ES-I3 (cell line): ENCODE data around the gene LEFTY1.

Experiments
- H3K36me3 ChIP-seq: 2 replicates; pipeline ENCODE4 v1.6.1; 2013; ENCODE audit warnings: mild to moderate bottlenecking, low read length, control low read depth, moderate library complexity; ENCODE audit not compliant: insufficient read depth
- H3K4me1 ChIP-seq: 2 replicates; pipeline ENCODE4 v1.6.1; 2013; ENCODE audit warnings: mild to moderate bottlenecking, control low read depth, low read length; ENCODE audit not compliant: insufficient read depth
- H3K9ac ChIP-seq: 2 replicates; pipeline ENCODE4 v1.6.1; 2013; ENCODE audit warnings: low read depth, mild to moderate bottlenecking, low read length, moderate library complexity
- H3K9me3 ChIP-seq: 2 replicates; pipeline ENCODE4 v1.6.1; 2013; ENCODE audit warnings: mild to moderate bottlenecking, low read length, moderate library complexity; ENCODE audit not compliant: control insufficient read depth, insufficient read depth

LEFTY1 gene

DNA sequence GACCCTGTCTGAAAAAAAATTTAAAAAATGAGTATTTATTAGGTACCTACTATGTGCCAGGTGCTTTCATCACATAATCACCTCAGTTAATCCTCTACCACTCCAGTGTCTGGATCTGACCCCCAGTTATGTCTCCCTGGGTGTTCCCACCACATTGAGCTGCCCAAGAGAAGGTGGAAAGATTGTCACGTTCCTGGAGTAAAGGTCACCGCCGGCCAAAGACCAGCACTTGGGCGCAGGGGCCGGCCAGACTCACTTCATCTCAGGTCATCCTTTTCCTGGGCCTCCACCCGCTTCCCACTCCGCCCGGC, 34.4 kb upstream of the LEFTY1 start:
- H3K36me3 ChIP-seq, result peaks cover 19% of the 10 kb centered on the region
- H3K4me1 ChIP-seq, result peaks cover 6% of the 10 kb centered on the region; the same call in 1 of the 2 replicates
- H3K9me3 ChIP-seq, result no peaks in the 10 kb centered on the region
- peak overlapping the region; percentile 100 for H3K9ac ChIP-seq

DNA sequence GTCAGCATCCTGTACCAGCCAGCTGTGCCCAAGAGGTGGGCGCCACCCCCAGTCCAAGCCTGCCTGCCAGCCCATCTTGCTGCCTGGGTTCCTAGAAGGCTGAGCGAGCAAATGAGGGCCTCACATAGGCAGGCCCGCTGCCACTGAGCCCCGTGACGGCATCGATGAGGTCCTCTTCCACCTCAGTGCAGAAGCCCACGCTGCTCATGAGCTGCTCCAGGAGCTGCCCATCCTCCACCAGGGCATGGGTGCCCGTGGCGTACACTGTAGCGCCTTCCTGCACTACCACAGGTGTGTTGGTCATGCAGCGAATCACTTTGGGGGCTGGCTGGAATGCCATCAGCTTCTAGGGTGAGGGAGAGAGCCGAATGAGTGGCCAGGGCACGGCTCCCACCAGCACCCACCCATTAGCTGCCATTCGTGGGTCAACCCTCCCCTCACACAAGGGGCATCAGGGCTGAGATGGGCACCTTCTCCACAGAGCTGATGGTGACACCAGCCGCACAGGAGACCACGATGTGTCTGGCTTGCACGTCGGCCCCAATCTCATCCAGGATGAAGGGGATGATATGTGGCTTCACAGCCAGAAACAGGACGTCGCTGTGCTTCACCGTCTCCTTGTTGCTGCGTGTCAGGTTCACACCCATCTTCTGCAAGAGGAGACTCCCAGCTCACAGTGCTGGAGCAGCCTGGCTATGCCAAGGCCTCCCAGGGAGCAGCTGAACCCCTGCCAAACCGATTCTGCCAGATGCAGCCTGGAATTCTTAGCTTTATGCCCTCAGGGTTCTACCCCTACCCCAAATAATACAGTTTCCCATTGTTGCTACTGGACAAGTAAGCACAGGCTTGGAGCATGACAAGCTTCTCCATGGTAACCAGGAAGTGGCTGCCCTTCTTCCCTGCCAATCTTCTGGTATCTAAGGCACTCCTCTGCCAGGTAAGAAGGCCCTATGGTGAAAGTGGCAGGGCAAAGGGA, 33.1 kb upstream of the LEFTY1 start:
- Histone ChIP-seq H3K9me3 (no peaks in the 10 kb centered on the region), H3K4me1 (peaks cover 6% of the 10 kb centered on the region; the same call in 1 of the 2 replicates), H3K9ac (no peak overlapping the region), H3K36me3 (peaks cover 19% of the 10 kb centered on the region)

DNA sequence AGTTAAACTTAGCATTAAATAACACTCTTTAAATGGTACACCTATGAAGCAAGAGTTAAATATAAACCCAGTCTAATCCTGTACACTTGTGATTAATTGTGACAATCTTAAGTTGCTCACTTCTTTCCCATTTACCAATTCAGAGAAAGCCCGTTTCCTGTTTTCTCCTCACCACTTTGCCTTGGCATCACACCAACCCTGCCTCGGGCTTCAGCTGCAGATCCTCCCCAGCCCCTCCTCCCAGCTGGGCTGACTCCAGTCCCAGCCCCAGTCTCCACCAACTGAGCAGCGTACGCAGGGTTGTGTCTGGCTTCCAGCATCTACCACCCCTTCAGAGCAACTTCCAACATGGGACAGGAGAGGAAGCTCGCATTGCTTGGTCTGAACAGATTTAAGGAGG, 31.0 kb upstream of the LEFTY1 start:
- Histone ChIP-seq H3K9ac (no peak overlapping the region), H3K36me3 (peaks cover 19% of the 10 kb centered on the region)

DNA sequence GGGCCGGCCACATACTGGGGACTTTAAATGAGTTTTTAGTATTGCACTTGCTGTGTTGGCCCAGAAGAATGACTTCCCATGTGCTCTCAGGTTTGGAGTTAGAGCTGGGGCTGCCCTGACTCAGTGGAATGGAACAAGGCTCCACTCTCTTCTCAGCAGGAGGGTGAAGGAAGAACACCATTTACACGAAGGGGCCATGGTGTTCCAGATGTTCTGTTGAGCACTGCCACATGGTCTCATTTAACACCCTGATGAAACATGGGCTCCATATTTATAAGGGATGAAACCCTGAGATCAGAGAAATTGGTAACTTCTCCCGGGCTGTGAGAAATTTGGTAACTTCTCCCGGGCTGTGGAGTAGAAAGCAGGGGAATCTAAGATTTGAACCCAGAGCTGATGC, 29.3 kb upstream of the LEFTY1 start:
- peaks cover 19% of the 10 kb centered on the region for H3K36me3 ChIP-seq
- H3K4me1 ChIP-seq, result peaks cover 6% of the 10 kb centered on the region; the same call in 1 of the 2 replicates
- H3K9ac ChIP-seq, result no peak overlapping the region
- H3K9me3 ChIP-seq, result no peaks in the 10 kb centered on the region

More for the DNA sequence above, 31.0 kb upstream of the LEFTY1 start:
- H3K9me3 ChIP-seq, result no peaks in the 10 kb centered on the region
- peaks cover 6% of the 10 kb centered on the region; the same call in 1 of the 2 replicates for H3K4me1 ChIP-seq

DNA sequence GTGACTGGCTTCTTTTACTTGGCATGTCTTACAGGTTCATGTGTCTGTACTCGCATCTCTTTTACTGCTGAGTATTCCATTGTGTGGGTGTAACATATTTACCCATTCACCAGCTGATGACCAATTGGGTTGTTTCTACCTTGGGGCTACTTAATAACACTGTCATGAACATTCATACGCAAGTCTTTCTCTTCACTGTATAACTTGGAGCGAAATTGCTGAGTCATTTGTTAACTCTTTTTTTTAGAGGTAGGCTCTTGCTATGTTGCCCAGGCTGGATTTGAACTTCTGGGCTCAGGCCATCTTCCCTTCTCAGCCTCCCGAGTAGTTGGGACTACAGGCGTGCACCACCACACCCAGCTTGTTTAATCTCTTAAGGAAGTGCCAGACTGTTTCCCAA, 28.6 kb upstream of the LEFTY1 start:
- no peak overlapping the region for H3K9ac ChIP-seq
- H3K4me1 ChIP-seq, result peaks cover 2% of the 10 kb centered on the region; the same call in 1 of the 2 replicates
- H3K36me3 ChIP-seq, result peaks cover 19% of the 10 kb centered on the region
- H3K9me3 ChIP-seq, result no peaks in the 10 kb centered on the region

DNA sequence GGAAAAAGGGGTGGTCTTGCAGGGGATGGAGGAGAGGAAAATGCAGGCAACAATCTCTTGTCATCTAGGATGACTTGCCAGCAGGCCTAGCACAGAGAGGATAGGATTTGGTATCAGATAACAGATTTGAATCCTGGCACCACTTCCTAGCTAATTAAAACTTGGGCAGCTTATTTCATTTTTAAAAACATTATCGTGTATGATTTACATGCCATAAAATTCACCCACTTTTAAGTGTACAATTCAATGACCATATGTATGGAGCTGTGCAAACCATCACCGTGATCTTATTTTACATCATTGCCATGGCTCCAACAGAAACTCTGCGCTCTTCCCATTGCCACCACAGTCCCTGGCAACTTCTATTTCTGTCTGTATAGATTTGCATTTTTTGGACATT, 28.2 kb upstream of the LEFTY1 start:
- Histone ChIP-seq H3K4me1 (no peaks in the 10 kb centered on the region), H3K9me3 (no peaks in the 10 kb centered on the region), H3K9ac (no peak overlapping the region), H3K36me3 (peaks cover 17% of the 10 kb centered on the region)

DNA sequence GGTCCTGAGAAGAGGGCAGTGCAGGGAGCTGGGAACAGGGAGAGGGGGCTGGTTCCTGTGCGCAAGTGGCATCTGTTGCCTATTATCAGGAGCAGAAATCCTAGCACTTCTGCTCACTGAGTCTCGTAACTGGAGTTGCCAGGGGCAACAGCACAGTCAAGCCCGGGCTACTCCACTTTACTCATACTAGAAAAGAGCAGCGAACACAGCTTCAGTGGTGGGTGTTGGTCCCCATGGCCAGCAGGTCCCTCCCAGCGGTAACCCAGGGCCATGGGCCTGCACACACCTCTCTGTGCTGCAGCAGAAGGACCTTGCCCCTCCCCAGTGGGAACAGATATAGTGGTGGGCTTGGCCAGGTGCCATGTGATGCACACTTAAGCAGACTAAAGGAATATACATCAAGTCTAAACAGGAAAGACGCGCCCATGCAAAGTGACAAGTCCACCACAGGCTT, 26.6 kb upstream of the LEFTY1 start:
- H3K36me3 ChIP-seq, result peaks cover 6% of the 10 kb centered on the region
- H3K9me3 ChIP-seq, result no peaks in the 10 kb centered on the region
- H3K4me1 ChIP-seq, result 0 out of 2 replicates have a peak, but pooled peaks cover 2% of the 10 kb centered on the region
- no peak overlapping the region for H3K9ac ChIP-seq

DNA sequence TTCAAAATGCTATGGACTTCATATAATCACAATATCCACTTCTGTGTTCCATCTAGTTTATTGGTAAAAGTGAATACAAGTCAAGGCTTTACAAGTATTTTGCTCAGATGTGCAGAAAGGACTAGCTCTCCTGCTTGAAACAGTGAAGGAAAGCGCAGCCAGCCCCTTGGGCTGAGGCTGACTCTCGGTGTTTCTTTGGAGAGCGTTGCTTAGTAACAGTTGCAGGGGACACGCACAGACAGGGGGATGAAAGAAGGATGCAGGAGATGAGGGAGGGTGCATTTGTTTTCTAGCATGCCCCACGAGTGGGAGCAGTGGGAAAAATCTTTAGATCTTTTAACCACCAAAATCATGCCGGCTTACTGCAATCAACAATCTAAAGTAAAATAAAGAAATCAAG, 26.0 kb upstream of the LEFTY1 start:
- peaks cover 6% of the 10 kb centered on the region for H3K36me3 ChIP-seq
- H3K9me3 ChIP-seq, result no peaks in the 10 kb centered on the region
- H3K9ac ChIP-seq, result no peak overlapping the region
- 0 out of 2 replicates have a peak, but pooled peaks cover 2% of the 10 kb centered on the region for H3K4me1 ChIP-seq

DNA sequence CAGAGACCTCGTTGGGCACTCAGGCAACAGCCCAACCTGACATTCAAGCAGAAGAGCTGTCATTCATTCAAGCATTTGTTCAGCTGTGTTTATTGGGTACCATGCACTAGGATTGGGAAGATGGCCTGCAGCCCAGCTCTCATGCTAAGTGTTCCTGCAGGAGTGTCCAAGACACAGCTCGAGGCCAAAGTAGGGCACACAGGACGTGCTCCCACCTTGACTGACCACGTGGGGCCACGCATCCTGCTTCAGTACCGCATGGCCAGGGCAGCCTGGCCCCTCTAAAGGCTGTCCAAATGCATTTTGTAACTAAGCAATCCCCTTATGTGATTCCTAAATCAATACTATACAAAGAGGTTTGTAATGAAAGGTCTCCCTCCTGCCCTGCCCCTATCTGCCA, 25.4 kb upstream of the LEFTY1 start:
- peaks cover 2% of the 10 kb centered on the region for H3K36me3 ChIP-seq
- no peaks in the 10 kb centered on the region for H3K9me3 ChIP-seq
- H3K4me1 ChIP-seq, result 0 out of 2 replicates have a peak, but pooled peaks cover 2% of the 10 kb centered on the region
- no peak overlapping the region for H3K9ac ChIP-seq

DNA sequence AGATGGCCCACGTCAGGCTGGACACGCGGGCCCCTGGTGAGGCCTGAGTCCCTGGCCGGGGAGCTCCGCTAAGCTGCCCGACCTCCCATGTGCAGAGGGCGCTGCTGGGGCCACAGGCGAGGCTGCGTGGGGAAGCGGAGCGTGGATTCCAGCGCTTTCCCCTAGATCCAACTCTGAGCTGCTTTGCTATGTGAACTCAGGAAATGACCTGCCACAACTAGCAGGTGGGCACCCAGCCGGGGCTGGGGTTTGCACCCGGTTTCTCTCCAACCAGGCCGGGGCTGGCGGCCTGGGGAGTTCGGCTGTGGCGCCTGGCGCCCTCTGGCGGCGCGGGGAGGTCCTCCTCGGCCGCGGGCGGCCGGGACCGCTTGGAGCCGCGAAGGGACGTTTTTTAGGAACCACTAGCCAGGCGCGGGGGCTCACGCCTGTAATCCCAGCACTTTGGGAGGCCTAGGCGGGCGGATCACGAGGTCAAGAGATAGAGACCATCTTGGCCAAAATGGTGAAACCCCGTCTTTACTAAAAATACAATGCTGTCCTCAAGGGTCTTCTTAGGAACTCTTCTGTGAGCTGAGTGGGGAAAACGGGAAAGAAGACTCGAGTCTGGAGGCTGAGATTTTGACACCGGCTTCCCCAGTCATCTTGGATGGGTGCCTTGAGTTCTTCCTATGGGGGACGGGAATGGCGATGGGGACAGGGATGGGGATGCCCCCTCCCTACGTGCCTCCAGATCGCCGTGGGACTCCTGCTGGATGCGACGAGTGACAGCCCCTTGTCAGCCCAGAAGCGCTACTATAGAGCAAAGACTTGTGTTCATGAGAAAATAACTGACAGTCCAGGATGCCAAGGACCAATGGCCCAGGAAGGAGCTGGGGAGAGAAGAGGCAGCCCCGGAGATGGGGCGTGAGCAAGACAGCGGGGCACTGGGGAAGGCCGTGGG, 22.5 kb upstream of the LEFTY1 start:
- peaks cover 10% of the 10 kb centered on the region for H3K4me1 ChIP-seq
- H3K36me3 ChIP-seq, result no peaks in the 10 kb centered on the region
- no peaks in the 10 kb centered on the region for H3K9me3 ChIP-seq
- H3K9ac ChIP-seq, result peak overlapping the region; percentile 32; the same call in 1 of the 2 replicates

DNA sequence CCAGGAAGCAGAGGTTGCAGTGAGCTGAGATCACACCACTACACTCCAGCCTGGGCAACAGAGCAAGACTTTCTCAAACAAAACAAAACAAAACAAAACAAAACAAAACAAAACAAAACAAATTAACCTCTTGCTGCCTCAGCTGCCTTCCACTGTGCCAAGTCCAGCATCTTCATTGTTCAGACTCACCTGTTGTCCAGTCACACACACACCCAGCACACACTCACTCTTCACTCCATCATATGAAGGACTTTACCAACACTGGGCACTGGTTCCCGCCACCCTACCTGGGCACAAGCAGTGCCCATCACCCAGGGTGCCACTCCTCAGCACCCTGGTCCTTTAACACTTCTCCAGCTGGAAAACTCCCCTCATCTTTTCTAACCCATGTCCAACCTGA, 20.5 kb upstream of the LEFTY1 start:
- H3K9ac ChIP-seq, result no peak overlapping the region
- no peaks in the 10 kb centered on the region for H3K36me3 ChIP-seq
- peaks cover 10% of the 10 kb centered on the region for H3K4me1 ChIP-seq
- H3K9me3 ChIP-seq, result no peaks in the 10 kb centered on the region

DNA sequence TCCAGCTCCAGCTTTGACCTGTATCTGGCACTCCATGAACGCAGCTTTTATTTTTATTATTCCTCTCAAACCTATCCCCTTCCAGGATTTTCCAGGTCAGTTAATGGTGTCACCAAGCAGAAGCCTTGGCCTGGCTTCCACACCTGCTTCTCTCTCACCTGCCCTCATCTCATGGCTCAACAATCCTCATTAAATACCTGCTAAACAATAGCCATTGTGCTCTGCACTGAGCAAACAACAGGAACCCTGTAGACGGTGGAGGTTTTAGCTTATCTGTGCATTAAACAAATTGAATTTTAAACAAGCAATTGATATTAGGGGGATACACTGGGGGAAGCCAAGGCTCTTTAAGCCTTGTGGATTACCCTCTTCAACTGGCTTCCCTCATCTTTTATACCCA, 19.8 kb upstream of the LEFTY1 start:
- Histone ChIP-seq H3K4me1 (peaks cover 10% of the 10 kb centered on the region), H3K9ac (no peak overlapping the region), H3K9me3 (no peaks in the 10 kb centered on the region), H3K36me3 (no peaks in the 10 kb centered on the region)

DNA sequence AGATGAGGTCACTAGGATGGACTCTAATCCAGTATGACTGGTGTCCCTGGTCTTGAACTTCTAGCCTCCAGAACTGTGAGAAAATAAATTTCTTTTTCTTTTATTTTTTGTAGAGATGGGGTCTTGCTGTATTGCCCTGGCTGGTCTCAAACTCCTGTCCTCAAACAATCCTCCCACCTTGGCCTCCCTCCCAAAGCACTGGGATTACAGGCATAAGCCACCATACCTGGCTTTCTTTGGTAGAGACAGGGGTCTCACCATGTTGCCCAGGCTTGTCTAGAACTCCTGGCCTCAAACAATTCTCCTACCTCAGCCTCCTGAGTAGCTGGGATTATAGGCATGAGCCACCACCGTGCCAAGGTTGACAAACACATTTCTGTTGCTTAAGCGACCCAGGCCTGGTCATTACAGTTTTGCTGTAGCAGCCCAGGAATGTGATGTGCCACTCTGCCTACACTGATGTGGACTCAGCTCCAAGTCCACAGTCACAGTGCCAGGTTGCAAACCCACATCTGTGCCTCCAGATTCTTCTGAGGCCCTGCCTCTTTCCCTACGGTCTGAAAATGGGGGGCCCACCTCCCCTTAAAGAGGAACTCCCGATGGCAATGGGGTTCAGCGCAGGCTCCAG, 19.2 kb upstream of the LEFTY1 start:
- Histone ChIP-seq H3K9me3 (no peaks in the 10 kb centered on the region), H3K4me1 (peaks cover 10% of the 10 kb centered on the region), H3K36me3 (no peaks in the 10 kb centered on the region), H3K9ac (no peak overlapping the region)

DNA sequence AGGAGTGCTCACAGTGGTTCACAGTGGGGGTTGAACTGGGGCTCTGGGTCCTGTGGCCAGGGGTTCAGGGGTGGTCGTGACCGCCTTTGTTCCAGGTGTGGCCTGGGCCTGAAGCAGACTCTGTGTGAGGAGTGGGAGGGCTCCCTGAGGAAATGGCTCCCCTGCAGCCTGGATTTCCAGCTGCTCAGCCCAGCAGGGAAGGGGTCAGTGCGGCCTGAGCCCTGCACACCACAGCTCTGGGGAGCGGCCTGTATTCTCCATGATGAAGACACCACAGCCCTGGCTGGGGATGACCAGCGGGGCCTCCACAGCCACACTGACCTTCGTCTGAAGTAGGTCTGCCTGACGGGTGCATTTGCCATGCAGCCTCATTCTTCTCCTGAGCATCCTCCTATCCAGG, 18.4 kb upstream of the LEFTY1 start:
- no peaks in the 10 kb centered on the region for H3K9me3 ChIP-seq
- peaks cover 10% of the 10 kb centered on the region for H3K4me1 ChIP-seq
- no peaks in the 10 kb centered on the region for H3K36me3 ChIP-seq
- no peak overlapping the region for H3K9ac ChIP-seq
